ENCODE results near the gene PCSK7.
"Not testable (repeated sequence)": the region's sequence is repeated elsewhere in the genome, so short reads cannot be mapped to it uniquely, and the experiment has no call there.

The PCSK7 gene

DNA sequence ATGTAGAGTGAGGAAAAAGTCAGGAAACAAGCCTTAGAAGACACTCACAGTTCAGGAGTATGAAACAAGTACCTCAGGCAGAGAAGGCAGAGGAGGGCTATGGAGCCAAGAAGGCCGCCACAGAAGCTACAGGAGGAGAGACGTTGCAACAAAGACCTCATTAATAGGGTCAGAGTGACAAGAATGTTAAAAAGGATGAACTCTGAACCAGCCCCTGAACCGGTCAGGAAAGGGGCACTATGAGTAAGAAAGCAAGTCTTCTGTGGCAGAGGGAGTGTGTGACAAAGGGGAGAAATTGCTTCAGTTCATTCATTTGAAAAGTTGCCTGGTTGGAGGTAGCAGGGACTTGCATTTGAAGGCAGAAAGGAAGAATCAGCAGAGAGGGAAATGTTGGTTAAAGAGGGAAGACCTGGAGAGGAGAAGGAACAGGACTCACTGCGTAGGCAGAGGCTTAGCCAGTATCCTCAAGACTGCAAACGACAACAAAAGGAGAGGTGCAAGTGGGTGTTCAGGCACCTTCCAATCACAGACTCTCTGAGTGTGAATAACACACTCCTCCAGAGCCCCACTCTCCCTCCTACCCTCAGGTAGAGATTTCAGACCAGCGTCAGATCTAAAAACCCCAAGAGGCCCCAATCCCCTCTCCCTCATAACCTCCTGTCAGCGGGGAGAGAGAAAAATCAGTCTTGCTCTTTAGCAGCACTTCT lies 17.3 kb downstream of the PCSK7 start:
- DNase-seq (ENCODE audit: low spot score) = no peak

DNA sequence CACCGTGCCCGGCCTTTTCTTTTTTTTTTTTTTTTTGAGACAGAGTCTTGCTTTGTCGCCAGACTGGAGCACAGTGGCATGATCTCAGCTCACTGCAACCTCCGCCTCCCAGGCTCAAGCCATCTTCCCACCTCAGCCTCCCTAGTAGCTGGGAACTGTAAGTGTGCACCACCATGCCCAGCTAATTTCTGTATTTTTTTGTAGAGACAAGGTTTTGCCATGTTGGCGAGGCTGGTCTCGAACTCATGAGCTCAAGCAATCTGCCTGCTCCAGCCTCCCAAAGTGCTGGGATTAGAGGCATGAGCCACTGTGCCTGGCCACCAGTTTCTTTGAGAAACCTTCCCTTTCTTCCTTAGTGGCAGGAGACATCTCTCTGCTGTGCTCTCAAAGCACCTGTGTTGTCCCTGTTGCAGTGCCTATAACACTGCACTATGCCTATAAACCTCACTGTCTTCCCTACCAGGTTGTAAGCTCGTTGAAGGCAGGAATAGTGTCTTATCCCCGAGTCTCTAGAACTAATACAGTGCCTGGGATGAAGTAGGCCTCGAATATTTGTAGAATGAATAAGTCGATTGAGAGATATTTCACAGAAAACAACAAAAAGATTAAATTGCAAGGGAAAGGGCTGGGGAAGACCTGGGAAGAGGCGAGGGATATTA lies 19.0 kb downstream of the PCSK7 start:
- DNase-seq (ENCODE audit: low spot score) = no peak

DNA sequence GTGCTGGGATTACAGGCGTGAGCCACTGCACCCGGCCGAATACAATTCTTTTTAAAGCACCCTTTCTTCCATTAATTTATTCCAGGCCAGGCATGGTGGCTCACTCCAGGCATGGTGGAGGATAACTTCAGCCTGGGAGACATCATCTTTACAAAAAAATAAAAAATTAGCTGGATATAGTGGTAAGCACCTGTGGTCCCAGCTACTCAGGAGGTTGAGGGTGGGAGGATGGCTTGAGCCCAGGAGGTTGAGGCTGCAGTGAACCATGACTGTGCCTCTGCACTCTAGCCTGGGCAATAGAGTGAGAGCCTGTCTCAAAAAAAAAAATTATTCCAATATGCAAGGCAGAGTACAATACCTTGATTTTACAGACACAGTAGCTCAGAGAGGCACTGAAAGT lies 21.3 kb downstream of the PCSK7 start:
- no peak for DNase-seq (ENCODE audit: low spot score)

DNA sequence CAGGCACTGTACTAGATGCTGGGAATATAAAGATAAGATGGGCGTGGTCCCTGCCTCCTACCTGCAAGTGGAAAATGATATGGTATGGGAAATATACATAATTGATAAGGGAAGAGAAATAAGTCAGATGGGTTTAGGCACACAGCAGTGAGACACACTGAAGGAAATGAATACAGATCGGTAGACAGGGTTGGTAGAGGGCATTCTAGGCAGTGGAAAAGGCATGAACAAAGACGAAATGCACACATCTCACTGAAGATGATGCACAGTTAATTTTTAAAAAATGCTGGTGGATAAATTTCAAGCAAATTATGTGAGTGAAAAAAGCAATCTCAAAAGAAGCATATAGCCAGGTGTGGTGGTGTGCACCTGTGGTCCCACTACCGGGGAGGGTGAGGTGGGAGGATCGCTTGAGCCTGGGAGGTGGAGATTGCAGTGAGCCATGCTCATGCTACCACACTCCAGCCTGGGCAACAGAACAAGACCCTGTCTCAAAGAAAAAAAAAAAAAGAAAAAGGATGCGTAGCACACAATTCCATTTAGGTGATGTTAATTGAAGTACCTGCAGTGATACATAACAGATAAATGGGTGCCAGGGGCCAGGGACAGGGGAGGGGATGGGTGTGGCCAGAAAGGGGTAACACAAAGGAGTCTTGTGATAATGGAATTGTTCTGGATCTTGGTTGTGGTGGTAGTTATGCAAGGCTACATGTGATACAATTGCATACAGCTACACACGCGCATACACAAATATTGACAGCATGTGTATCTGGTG lies 22.3 kb downstream of the PCSK7 start:
- DNase-seq (ENCODE audit: low spot score) = not testable (repeated sequence)

DNA sequence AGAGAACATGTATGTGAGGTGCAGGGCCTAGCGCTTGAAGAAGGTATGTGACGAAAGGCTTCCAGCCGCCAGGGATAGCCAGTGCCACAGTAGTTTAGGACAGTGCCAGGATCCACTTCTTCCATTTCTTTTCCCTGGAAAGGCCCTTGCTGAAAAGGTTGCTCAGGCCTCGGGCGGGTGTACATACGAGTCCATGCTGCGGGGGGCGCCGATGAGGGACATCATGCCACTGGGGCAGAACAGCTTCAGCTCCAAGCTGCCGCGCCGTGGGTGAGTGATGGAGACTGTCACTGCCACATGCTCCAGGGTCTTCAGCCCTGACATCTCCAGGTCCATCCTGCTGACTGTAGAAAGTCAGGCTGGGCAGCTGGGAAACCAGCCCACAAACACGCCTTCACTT lies 23.2 kb downstream of the PCSK7 start:
- DNase-seq (ENCODE audit: low spot score) = not testable (repeated sequence)

DNA sequence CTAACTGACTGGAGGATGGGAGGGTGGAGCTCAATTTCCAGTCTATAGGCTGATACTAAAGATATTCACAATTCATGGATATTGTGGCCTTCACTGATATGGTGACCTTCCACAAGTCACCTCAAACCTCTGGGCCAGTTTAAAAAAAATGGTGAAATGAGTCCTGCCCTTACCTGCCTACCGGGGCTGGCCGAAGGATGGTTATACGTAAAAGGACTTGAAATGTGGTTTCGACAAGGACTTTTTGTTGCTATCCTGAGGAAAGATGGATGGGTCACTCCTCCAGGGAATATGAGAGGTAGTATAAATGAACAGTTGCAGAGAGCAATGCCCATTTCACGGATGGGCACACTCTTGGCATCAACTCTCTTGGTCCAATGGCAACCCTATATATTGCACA lies 24.4 kb downstream of the PCSK7 start:
- not testable (repeated sequence) for DNase-seq (ENCODE audit: low spot score)

DNA sequence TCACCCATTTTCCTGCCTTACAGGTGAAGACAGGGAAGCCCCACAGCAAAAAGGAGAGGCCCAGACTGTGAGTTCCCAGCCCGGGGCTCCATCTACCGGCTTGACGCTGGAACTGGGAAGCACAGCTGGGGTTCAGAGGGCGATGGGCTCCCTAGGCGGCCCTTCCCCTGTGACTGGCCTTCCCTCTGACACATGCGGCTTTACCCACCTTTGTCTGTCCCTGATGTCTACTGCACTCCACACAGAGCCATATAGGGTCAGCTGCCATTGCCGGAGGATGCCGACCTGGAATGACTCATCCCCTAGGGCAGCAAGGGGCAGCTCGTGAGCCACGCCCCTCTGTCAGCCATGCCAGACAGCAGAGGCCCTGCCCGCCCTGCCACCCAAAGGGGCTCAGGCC lies 25.0 kb downstream of the PCSK7 start:
- DNase-seq (ENCODE audit: low spot score) = not testable (repeated sequence)

DNA sequence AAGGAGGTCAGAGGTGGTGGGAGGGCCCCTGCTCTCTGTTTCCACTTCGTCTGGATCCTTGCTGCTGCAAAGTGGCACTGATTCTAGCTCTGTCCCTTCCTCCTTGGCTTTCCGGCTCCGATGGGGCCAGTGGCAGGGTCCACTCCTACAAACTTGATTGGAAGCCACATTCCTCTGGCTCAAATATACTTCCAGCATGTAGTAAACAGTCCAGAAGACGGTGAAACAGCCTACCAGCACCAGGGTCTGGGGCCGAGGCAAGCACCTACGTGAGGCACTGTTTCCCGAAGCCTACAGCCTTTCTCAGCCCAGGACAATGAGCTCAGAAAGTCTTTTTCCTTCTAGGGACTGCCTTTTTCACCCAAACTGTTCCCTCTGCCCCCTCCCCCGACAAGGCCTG lies 25.8 kb downstream of the PCSK7 start:
- not testable (repeated sequence) for DNase-seq (ENCODE audit: low spot score)

DNA sequence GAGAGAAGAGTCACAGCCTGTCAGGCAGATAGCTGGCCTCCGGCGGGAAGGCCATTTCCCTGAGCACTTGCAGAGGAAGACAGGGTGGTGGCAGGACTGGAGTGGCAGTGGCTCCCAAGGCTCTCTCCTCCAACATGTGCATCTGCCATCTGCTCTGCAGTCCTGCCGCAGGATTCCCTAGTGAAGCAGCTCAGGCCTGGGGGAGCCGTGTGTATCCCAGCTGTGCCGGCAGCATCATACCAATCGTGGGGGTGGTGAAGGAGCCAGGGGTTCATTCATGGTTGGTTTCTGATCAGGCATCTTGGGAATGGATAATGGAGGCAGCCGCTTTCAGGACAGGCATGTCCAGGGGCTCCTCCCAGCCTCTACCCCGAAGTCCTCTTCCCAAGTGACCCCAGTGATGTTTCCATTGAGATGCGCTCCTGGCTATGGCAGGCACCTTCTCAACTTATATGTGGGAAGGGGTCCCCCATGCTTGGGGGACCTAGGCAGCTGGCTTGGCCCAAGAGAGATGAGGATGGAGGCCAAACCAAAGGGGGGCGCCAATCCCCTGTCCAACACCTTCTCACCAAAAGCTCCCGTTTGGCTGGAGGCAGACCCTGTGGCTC lies 26.6 kb downstream of the PCSK7 start:
- DNase-seq (ENCODE audit: low spot score) = no peak

DNA sequence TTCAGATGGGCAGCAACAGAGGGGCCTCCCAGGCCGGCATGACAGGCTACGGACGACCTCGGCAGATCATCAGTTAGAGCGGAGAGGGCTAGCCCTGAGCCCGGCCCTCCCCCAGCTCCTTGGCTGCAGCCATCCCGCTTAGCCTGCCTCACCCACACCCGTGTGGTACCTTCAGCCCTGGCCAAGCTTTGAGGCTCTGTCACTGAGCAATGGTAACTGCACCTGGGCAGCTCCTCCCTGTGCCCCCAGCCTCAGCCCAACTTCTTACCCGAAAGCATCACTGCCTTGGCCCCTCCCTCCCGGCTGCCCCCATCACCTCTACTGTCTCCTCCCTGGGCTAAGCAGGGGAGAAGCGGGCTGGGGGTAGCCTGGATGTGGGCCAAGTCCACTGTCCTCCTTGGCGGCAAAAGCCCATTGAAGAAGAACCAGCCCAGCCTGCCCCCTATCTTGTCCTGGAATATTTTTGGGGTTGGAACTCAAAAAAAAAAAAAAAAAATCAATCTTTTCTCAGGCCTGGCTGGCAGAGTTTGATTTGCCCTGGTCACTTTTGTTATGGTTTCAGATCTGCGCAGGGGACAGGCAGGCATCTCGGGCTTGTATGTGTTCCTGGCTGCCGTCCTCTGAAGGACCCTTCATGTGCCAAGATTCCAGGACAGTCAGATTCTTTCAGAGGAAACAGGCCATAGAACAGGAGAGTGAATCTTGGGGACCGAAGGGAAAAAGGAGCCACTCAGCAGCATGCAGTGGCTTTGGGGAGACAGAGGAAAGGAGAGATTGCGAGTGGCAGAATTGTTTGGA lies 27.4 kb downstream of the PCSK7 start:
- no peak for DNase-seq (ENCODE audit: low spot score)

DNA sequence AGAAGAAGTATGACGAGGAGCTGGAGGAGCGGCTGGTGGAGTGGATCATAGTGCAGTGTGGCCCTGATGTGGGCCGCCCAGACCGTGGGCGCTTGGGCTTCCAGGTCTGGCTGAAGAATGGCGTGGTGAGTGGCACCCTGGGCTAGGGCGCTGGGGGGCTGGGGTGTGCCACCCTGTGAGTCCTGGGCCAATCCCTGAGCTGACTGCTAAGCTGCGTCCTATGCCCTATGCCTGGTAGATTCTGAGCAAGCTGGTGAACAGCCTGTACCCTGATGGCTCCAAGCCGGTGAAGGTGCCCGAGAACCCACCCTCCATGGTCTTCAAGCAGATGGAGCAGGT lies 28.8 kb downstream of the PCSK7 start:
- DNase-seq (ENCODE audit: low spot score) = no peak

DNA sequence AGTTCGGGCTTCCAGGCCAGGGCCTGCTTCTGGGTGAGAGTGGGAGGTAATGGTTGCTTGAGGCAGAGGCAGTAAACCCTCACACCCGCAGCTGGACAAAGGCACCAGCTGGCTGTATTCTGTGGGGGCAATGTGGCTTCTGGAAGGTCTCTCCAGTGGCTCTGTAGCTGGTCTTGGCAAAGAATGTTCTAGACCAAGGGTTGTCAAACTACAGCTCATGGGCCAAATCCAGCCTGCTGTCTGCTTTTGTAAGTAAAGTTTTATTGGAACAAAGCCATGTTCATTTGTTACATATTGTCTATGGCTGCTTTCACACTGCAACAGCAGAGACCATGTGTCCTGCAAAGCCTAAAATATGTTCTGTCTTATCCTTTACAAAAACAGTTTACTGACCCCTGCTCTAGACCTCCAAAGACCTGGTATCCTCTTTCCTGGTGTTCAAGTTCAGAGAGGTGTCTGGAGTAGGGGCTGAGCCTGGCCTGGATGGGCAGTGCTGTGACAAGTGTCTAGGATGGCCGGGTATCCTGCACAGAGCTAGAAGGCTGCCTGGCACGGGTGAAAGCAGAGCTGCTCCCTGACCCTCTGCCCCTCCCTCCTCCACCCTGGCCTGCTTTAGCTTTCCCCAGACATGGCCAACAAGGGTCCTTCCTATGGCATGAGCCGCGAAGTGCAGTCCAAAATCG lies 29.3 kb downstream of the PCSK7 start:
- no peak for DNase-seq (ENCODE audit: low spot score)

DNA sequence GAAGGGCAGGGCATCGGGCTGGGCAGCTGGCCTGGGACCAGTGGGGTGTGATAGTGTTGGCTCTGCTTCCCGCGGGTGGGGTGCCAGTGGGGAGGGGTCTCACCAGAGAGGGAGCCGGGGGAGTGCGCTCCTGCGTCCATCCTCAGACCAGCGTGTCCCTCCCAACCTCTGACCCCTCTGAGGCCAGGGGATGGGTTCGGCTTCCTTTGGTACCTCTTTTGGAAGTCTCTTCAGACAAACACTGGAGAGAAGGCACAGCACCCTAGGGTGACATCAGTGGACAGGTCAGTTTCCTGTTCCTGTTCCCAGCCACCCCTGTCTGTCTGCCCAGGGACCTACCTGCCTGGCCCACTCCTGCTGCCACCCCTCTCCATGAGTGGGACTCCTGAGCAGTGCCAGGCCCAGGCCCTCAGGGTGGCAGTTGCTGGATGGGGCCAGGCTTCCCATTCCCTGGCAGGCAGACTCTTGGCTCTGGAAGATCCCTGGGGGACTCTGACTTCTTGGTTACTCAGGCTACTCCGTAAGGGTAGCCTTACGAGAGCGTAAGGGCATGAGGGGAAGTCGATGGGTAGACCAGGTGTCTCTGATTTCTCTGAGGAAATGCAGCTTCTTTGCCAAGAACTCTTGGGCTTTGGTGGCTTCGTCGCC lies 30.1 kb downstream of the PCSK7 start:
- DNase-seq (ENCODE audit: low spot score) = no peak

DNA sequence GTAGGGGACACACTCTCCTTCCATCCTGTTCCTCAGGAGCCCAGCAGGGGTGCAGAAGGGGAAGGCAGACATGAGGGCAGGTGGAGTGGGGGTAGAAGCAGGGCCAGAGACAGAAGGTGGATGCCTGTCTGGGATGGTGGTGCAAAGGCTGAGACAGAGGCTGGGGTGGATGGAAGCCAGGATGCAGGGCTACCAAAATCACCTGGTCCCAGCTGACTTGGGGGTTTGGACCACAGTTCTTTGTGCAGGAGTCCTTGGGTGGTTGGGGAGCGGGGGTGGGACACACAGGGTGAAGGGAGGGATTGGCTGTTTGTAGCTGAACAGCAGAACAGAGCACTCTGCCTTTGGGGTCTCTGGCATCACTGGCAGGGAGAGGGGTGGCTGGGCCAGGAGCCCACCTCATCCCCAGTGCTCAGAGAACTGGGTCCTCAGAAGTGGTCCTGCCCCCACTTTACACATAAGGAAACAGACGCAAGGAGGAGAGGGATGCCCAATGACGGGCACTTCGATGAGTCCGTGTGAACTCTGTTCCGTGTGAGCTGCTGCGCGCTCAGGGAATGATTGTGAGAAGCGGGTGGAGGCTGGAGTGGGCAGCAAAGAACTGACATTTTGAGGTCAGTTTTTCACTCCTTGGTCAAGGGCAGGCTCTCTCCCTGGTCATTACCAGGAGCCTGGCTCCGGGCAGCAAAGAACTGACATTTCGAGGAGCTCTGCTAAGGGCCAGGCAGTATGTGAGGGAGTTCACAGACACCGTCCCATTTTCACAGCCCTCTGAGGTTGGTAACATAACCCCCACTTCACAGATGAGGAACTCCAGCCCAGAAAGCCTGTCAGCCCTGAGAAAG lies 30.8 kb downstream of the PCSK7 start:
- DNase-seq (ENCODE audit: low spot score) = no peak

DNA sequence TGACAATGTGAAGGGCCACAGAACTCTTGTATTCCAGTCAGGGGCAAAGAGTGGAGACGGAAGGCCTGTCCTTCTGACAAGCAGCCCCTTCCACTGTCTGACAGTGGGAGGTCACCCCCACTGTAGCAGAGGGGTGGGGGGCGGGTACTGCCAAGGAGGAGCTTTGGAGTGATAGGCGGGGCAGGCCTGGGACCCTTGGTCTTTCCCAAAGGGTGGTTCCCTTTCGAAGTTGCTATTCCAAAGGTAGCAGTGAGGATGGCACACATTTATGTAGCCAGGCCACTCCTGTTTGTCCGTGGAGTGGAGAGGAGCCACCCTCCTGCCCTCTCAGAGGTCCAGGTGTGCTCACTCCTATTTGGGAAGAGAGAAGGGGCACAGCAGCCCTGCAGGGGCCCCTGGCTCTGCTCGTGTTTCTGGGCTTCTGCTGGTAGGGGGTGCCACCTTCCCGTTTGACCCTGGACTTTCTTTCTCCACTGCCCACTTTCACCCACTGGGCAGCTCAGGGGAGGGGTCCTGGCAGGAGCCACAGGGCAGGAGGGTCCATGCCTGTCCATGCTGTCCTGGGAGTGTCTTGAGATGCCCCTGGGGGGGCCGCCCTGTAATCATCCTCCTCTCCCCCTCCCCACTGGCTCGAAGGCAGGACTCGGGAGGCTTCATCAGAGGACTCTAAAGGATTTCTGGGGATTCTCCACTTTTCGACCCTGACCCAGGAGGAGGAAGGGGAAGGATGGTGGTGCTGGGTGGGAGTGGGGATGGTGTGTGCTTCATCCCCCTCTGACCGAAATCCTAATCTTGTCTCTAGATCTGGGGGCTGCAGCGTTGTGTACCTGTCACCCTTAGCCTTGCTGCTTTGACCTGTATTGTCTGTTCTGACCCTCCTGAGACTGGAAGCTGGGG lies 31.7 kb downstream of the PCSK7 start:
- DNase-seq (ENCODE audit: low spot score) = no peak

DNA sequence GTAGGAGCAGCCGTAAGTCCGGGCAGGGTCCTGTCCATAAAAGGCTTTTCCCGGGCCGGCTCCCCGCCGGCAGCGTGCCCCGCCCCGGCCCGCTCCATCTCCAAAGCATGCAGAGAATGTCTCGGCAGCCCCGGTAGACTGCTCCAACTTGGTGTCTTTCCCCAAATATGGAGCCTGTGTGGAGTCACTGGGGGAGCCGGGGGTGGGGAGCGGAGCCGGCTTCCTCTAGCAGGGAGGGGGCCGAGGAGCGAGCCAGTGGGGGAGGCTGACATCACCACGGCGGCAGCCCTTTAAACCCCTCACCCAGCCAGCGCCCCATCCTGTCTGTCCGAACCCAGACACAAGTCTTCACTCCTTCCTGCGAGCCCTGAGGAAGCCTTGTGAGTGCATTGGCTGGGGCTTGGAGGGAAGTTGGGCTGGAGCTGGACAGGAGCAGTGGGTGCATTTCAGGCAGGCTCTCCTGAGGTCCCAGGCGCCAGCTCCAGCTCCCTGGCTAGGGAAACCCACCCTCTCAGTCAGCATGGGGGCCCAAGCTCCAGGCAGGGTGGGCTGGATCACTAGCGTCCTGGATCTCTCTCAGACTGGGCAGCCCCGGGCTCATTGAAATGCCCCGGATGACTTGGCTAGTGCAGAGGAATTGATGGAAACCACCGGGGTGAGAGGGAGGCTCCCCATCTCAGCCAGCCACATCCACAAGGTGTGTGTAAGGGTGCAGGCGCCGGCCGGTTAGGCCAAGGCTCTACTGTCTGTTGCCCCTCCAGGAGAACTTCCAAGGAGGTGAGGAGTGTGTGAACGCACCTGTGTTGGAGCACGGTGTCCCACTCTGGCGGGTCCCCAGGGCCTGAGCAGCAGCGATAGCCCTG lies 32.6 kb downstream of the PCSK7 start, which contains the start of gene TAGLN:
TSS of gene TAGLN (plus strand) at position 318 of the 863 bp plus-strand sequence. CDS start 3,644 bp downstream, outside the sequence.
- no peak for DNase-seq (ENCODE audit: low spot score)

DNA sequence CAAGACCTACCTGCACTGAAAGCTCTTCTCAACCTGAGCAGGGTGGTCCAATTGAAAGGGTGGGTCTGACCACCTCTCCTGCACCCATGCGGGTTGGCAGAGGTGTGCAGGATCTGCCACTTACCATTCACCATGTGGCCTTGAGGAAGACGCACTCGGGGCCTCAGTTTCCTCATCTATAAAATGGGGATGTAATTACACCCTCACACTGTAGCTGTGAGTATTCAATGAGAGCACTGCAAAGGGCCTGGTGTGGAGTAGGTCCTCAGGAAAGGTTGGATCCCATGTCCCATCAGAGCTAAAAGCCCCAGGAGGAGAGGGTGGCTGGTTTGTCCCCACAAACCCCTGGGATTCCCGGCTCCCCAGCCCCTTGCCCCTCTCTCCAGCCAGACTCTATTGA lies 33.3 kb downstream of the PCSK7 start:
- DNase-seq (ENCODE audit: low spot score) = no peak

Measured in Ammon's horn (tissue), 1 donor.